Mesendoderm (in vitro differentiated cells): ENCODE results near the gene ZC2HC1B.

Source experiments
- DNase-seq: peaks from one replicate; pipeline ENCODE4 v3.0.0; 2013
- H2AK5ac ChIP-seq: 2 replicates; pipeline ENCODE4 v1.6.1; 2013; ENCODE audit warnings: low read length, inconsistent platforms
- H2BK120ac ChIP-seq: 2 replicates; pipeline ENCODE4 v1.6.1; 2013; ENCODE audit warnings: low read depth, mild to moderate bottlenecking, low read length, moderate library complexity, mixed read lengths
- H2BK15ac ChIP-seq: replicated peaks from 2 replicates; pipeline ENCODE4 v1.6.1; 2013; ENCODE audit warnings: low read depth, mild to moderate bottlenecking, moderate library complexity
- H2BK5ac ChIP-seq: 2 replicates; pipeline ENCODE4 v1.6.1; 2013; ENCODE audit warnings: low read length, inconsistent platforms
- H3K18ac ChIP-seq: 2 replicates; pipeline ENCODE4 v1.6.1; 2013; ENCODE audit warnings: mild to moderate bottlenecking, low read length, mixed read lengths
- H3K23ac ChIP-seq: one replicate; pipeline ENCODE4 v1.6.1; 2013; ENCODE audit warnings: low read length
- H3K27ac ChIP-seq: 2 replicates; pipeline ENCODE4 v1.5.1; 2013; ENCODE audit warnings: low read depth, mild to moderate bottlenecking, inconsistent platforms, low read length, moderate library complexity
- H3K27me3 ChIP-seq: 2 replicates; pipeline ENCODE4 v1.6.1; 2013; ENCODE audit warnings: low read length, control low read depth, mild to moderate bottlenecking, inconsistent platforms; ENCODE audit not compliant: insufficient read depth, poor library complexity
- H3K36me3 ChIP-seq: 2 replicates; pipeline ENCODE4 v1.6.1; 2013; ENCODE audit warnings: low read length, inconsistent platforms; ENCODE audit not compliant: control insufficient read depth, insufficient read depth
- H3K4ac ChIP-seq: one replicate; pipeline ENCODE4 v1.6.1; 2013; ENCODE audit warnings: low read depth, mild to moderate bottlenecking, low read length, moderate library complexity
- H3K4me1 ChIP-seq: 2 replicates; pipeline ENCODE4 v1.6.1; 2013; ENCODE audit warnings: low read depth, low read length, inconsistent platforms; ENCODE audit not compliant: control insufficient read depth
- H3K4me2 ChIP-seq: 2 replicates; pipeline ENCODE4 v1.6.1; 2013; ENCODE audit warnings: low read length
- H3K4me3 ChIP-seq: 2 replicates; pipeline ENCODE4 v1.5.1; 2013; ENCODE audit warnings: mild to moderate bottlenecking, low read length
- H3K56ac ChIP-seq: one replicate; pipeline ENCODE4 v1.6.1; 2013; ENCODE audit warnings: low read length
- H3K79me1 ChIP-seq: 2 replicates; pipeline ENCODE4 v1.6.1; 2013; ENCODE audit warnings: low read length, inconsistent platforms
- H3K79me2 ChIP-seq: 2 replicates; pipeline ENCODE4 v1.6.1; 2013; ENCODE audit warnings: mild to moderate bottlenecking, low read length; ENCODE audit not compliant: control insufficient read depth, insufficient read depth
- H3K9ac ChIP-seq: 2 replicates; pipeline ENCODE4 v1.6.1; 2013; ENCODE audit warnings: low read length, inconsistent platforms
- H4K5ac ChIP-seq: one replicate; pipeline ENCODE4 v1.6.1; 2013; ENCODE audit warnings: low read length
- H4K8ac ChIP-seq: one replicate; pipeline ENCODE4 v1.6.1; 2013; ENCODE audit warnings: low read depth, mild to moderate bottlenecking, control low read depth, low read length, moderate library complexity
- WGBS: extraction: QIAGEN DNeasy Blood & Tissue Kit; methylation state at CpG from one replicate; pipeline ENCODE4 v1.1.7; 2013; ENCODE audit warnings: low lambda C conversion rate, missing lambda C conversion rate; ENCODE audit not compliant: insufficient coverage; ENCODE audit errors: extremely low coverage; 5-methylcytosine and 5-hydroxymethylcytosine counted together

Gene ZC2HC1B

DNA sequence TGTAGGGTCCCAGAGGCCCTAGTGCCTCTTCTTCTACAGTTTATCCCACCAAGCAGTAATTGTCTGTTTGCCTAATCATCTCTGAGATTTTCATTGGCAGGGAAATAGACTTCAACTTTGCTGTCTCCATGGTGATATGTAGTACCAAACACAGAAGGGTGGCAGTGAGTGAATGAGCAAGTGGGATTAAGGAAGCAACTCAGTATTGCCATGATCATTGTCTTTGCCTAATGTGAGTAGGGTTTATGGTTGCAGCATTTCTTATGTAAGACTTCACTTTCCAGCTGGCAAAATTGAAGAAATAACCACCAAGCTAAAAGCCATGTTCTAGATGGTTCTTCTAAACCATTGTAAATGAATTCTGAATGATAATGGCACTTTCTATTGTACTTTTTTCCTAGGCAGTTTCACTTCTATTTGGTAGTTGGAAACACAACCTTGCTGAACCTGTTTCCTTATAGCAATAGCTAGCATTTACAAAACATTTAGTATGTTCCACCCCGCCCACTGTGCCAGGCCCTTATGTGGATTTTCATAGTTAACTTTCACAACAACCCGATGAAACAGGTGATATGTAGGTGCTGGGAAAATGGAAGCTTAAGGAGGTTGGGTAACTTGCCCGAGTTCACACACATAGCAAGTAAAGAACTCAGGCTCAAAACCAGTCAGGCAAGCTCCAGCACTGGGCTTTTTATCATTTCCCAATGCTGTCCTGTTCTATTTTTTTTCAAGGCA is 32.0 kb downstream of the ZC2HC1B start:
- Histone ChIP-seq H3K18ac (no peak overlapping the region), H3K4me1 (no peaks in the 10 kb centered on the region), H3K79me1 (no peaks in the 10 kb centered on the region), H4K5ac (no peak overlapping the region), H2BK5ac (no peak overlapping the region), H3K79me2 (no peaks in the 10 kb centered on the region), H3K56ac (no peak overlapping the region), H2BK120ac (no peak overlapping the region), H3K4me3 (no peak overlapping the region), H3K36me3 (no peaks in the 10 kb centered on the region), H3K23ac (no peak overlapping the region), H2BK15ac (no peak overlapping the region), H3K4me2 (no peak overlapping the region), H3K27me3 (no peaks in the 10 kb centered on the region), H4K8ac (no peak overlapping the region), H2AK5ac (no peak overlapping the region), H3K9ac (no peak overlapping the region), H3K4ac (no peak overlapping the region), H3K27ac (no peak overlapping the region)
- no CpG with 5 or more reads among the region's 3 CpGs for WGBS
- peak; percentile 21 for DNase-seq

GRCh38 chr6:143900358-143900757 is 36.1 kb downstream of the ZC2HC1B start:
- H4K8ac ChIP-seq, result no peak overlapping the region
- no peak overlapping the region for H3K27ac ChIP-seq
- H3K18ac ChIP-seq, result no peak overlapping the region
- H3K4me2 ChIP-seq, result no peak overlapping the region
- no peaks in the 10 kb centered on the region for H3K79me1 ChIP-seq
- H3K79me2 ChIP-seq, result no peaks in the 10 kb centered on the region
- no CpG with 5 or more reads among the region's 2 CpGs for WGBS
- H2BK120ac ChIP-seq, result no peak overlapping the region
- peaks cover 7% of the 10 kb centered on the region for H3K4me1 ChIP-seq
- H2AK5ac ChIP-seq, result no peak overlapping the region
- no peak overlapping the region for H4K5ac ChIP-seq
- no peak overlapping the region for H3K9ac ChIP-seq
- H3K4ac ChIP-seq, result no peak overlapping the region
- no peaks in the 10 kb centered on the region for H3K36me3 ChIP-seq
- no peak overlapping the region for H3K23ac ChIP-seq
- H3K56ac ChIP-seq, result no peak overlapping the region
- no peak for DNase-seq
- H2BK15ac ChIP-seq, result no peak overlapping the region
- no peak overlapping the region for H3K4me3 ChIP-seq
- no peaks in the 10 kb centered on the region for H3K27me3 ChIP-seq
- H2BK5ac ChIP-seq, result no peak overlapping the region

DNA sequence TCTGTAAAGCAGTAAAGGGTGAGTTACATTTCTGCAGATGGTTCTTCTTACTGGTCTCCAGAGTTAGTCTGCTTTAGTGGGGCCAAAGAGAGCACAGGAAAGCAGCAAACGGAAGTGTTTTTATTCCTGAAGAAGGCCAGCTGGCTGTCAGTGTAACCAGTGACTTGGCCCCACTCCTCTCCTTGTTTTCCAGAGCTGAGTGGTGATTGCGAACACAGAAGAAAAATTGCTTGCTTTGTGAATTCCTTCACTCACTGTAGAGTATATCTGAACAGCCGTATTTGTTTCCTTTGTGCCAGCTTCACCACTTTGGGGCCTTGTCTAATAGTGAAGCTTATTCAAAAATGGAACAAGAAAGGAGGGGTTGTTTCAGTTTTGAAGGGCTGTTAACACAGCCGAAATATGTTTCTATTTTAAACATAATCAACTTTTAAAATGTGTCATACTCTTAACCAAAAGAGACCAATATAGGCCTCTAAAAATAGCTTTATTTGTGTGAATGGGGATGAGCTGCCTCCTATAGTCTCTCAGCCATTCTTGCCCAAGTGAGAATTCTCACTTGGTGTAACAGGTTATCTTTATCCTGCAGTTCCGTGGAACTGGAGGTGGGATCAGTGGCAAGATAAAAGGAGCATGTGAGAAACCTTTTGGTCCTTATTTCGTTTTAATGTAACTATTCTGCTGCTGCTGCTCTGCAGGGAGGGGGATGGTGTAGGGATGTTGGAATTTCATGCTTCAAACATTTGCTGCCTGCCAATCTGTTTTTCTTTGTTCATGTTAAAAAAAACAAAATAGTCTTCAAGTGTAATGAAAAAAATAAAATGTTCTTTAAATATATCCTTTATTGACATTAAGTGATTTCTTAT is 37.8 kb downstream of the ZC2HC1B start:
- peak overlapping the region; percentile 66 for H3K27ac ChIP-seq

DNA sequence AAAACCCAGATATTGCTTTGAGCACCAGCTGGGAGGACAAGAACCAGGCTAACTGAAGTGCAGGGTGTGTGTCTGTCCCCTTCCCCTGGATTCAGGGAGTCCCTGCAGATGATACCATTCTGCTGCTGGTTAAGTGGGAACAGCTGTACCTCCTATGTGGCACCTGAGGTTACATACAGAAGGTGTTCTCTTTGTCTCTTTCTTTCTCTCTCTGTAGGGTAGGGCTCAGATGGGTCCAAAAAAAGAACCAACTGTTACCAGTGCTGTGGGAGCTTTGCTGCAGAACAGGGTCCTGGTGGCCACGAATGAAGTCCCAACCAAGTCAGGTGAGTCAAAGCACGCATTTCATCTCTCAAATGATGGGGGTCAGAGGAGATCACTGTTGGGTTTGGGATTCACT is 38.6 kb downstream of the ZC2HC1B start:
- peak overlapping the region; percentile 37 for H3K23ac ChIP-seq
- no peaks in the 10 kb centered on the region for H3K79me1 ChIP-seq
- H3K27ac ChIP-seq, result no peak overlapping the region
- H3K18ac ChIP-seq, result no peak overlapping the region
- H3K79me2 ChIP-seq, result no peaks in the 10 kb centered on the region
- no peak overlapping the region for H3K9ac ChIP-seq
- no peak overlapping the region for H4K5ac ChIP-seq
- H4K8ac ChIP-seq, result no peak overlapping the region
- no peaks in the 10 kb centered on the region for H3K36me3 ChIP-seq
- H2BK15ac ChIP-seq, result no peak overlapping the region
- H3K4me1 ChIP-seq, result peaks cover 7% of the 10 kb centered on the region
- H3K4ac ChIP-seq, result no peak overlapping the region
- H2BK5ac ChIP-seq, result peak overlapping the region; percentile 14
- H3K4me2 ChIP-seq, result no peak overlapping the region
- H3K4me3 ChIP-seq, result no peak overlapping the region
- no CpG with 5 or more reads among the region's 2 CpGs for WGBS
- H2AK5ac ChIP-seq, result no peak overlapping the region
- DNase-seq, result peak; percentile 4
- H3K27me3 ChIP-seq, result no peaks in the 10 kb centered on the region
- no peak overlapping the region for H3K56ac ChIP-seq
- H2BK120ac ChIP-seq, result no peak overlapping the region

More for the DNA sequence above, 37.8 kb downstream of the ZC2HC1B start:
- H3K23ac ChIP-seq, result no peak overlapping the region
- no peak overlapping the region for H3K4me3 ChIP-seq
- no peak overlapping the region for H2BK120ac ChIP-seq
- no peaks in the 10 kb centered on the region for H3K79me1 ChIP-seq
- DNase-seq, result peak; percentile 55
- peaks cover 7% of the 10 kb centered on the region for H3K4me1 ChIP-seq
- H3K36me3 ChIP-seq, result no peaks in the 10 kb centered on the region
- peak overlapping the region; percentile 73 for H2BK5ac ChIP-seq
- H3K4ac ChIP-seq, result no peak overlapping the region
- no peaks in the 10 kb centered on the region for H3K79me2 ChIP-seq
- no CpG with 5 or more reads among the region's 6 CpGs for WGBS
- H3K27me3 ChIP-seq, result no peaks in the 10 kb centered on the region
- H4K5ac ChIP-seq, result peak overlapping the region; percentile 36
- no peak overlapping the region for H4K8ac ChIP-seq
- no peak overlapping the region for H2BK15ac ChIP-seq
- H3K56ac ChIP-seq, result peak overlapping the region; percentile 31
- no peak overlapping the region for H3K9ac ChIP-seq
- peak overlapping the region; percentile 75 for H3K18ac ChIP-seq
- H3K4me2 ChIP-seq, result no peak overlapping the region
- H2AK5ac ChIP-seq, result no peak overlapping the region

DNA sequence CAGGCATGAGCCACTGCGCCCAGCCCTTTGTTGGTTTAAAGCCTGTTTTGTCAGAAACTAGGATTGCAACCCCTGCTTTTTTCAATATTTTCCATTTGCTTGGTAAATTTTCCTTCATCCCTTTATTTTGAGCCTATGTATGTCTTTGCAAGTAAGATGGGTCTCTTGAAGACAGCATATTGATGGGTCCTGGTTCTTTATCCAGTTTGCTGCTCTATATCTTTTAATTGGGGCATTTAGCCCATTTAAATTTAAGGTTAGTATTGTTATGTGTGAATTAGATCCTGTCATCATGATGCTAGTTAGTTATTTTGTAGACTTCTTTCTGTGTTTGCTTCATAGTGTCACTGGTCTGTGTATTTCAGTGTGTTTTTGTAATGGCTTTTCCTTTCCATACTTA is 46.8 kb downstream of the ZC2HC1B start:
- Histone ChIP-seq H3K4me2 (no peak overlapping the region), H2BK15ac (no peak overlapping the region), H2AK5ac (no peak overlapping the region), H2BK120ac (no peak overlapping the region), H3K9ac (no peak overlapping the region), H4K8ac (no peak overlapping the region), H3K79me2 (no peaks in the 10 kb centered on the region), H3K4me1 (no peaks in the 10 kb centered on the region), H3K79me1 (no peaks in the 10 kb centered on the region), H3K23ac (no peak overlapping the region), H3K4ac (no peak overlapping the region), H2BK5ac (no peak overlapping the region), H3K18ac (no peak overlapping the region), H3K36me3 (no peaks in the 10 kb centered on the region), H3K27ac (no peak overlapping the region), H3K27me3 (no peaks in the 10 kb centered on the region), H3K4me3 (no peak overlapping the region), H3K56ac (no peak overlapping the region), H4K5ac (no peak overlapping the region)
- WGBS, result no CpG with 5 or more reads among the region's 1 CpG
- DNase-seq, result no peak
